GM12878 (cell line): ENCODE results near the gene DKK3. TPM values are rescaled to one million over a fixed set of nuclear protein-coding genes. Genes with fewer than 3 reads are reported as not detected.

Experiments used
- ATAC-seq: fragments of 200-7000 bp; cut with Tn5 transposase; 3 replicates; pipeline ENCODE4 v1.9.1; 2020; ENCODE audit warnings: mild to moderate bottlenecking, moderate library complexity
- BruUV-seq: library from RNA; stranded (reverse); fragments of 400-500 nt; replicated peaks from 2 replicates; lab custom pipeline; 2021; lab: Mats Ljungman, UMichigan
- CTCF ChIA-PET: fragments of 300-600 bp; sonication (Branson Sonifier 250); formaldehyde crosslinking; extraction: SDS; loops from one replicate; lab custom pipeline; 2021; ENCODE audit warnings: inconsistent platforms; lab: Yijun Ruan, JAX
- POLR2A ChIA-PET: fragments of 350-600 bp; formaldehyde crosslinking; extraction: SDS; loops from one replicate; lab custom pipeline; 2021; ENCODE audit warnings: inconsistent platforms; lab: Charles Lee
- RAD21 ChIA-PET: fragments of 300-600 bp; sonication (Branson Sonifier 250); formaldehyde crosslinking; loops from one replicate; lab custom pipeline; 2023; ENCODE audit warnings: antibody characterized with exemption; ENCODE audit not compliant: unreplicated experiment; lab: Charles Lee
- SMC1A ChIA-PET: fragments of 300-600 bp; sonication (Branson Sonifier 250); formaldehyde crosslinking; loops from one replicate; lab custom pipeline; 2023; ENCODE audit not compliant: unreplicated experiment, uncharacterized antibody; lab: Charles Lee
- DNase-seq: peaks from one replicate; pipeline ENCODE4 v3.0.0-alpha.2; 2011; ENCODE audit warnings: low read depth, low spot score
- FAIRE-seq: peaks from 3 replicates; lab custom pipeline; 2011; peaks lifted over from hg19 to GRCh38; lab: Jason Lieb, UNC
- H2AFZ ChIP-seq: 2 replicates; pipeline ENCODE4 v1.6.0; 2011; ENCODE audit warnings: low read depth, low read length, control low read depth; ENCODE audit not compliant: control insufficient read depth
- H3K27ac ChIP-seq: 2 replicates; pipeline ENCODE4 v1.5.1; 2011; ENCODE audit warnings: control low read depth; ENCODE audit not compliant: control insufficient read depth, insufficient read depth
- H3K27me3 ChIP-seq, 2 experiments: replicated peaks in 1 of 2; 2 replicates each; pipeline versions ENCODE4 v1.6.0 to v1.6.1; 2011; ENCODE audit warnings: low read length in 1 of 2; ENCODE audit not compliant: control insufficient read depth in 2 of 2, insufficient read depth in 2 of 2
- H3K36me3 ChIP-seq, 2 experiments: 2 replicates each; pipeline ENCODE4 v1.5.1; 2011; ENCODE audit warnings: low read length in 1 of 2; ENCODE audit not compliant: control insufficient read depth in 2 of 2, insufficient read depth in 2 of 2
- H3K4me1 ChIP-seq: 2 replicates; pipeline ENCODE4 v1.6.1; 2011; ENCODE audit warnings: mild to moderate bottlenecking, low read length, moderate library complexity, mixed read lengths; ENCODE audit not compliant: control insufficient read depth, insufficient read depth
- H3K4me2 ChIP-seq: 2 replicates; pipeline ENCODE4 v1.6.0; 2011; ENCODE audit warnings: control low read depth; ENCODE audit not compliant: control insufficient read depth, insufficient read depth
- H3K4me3 ChIP-seq: fragments of 200-600 bp; sonication (generic); 2 replicates; pipeline ENCODE4 v1.5.1; 2016
- H3K79me2 ChIP-seq: 2 replicates; pipeline ENCODE4 v1.6.0; 2011; ENCODE audit warnings: low read length; ENCODE audit not compliant: control insufficient read depth, insufficient read depth
- H3K9ac ChIP-seq: 2 replicates; pipeline ENCODE4 v1.8.0; 2011; ENCODE audit warnings: low read length, control low read depth, mixed read lengths; ENCODE audit not compliant: control insufficient read depth, insufficient read depth
- H3K9me3 ChIP-seq: replicated peaks from 3 replicates; pipeline ENCODE4 v1.5.1; 2011; ENCODE audit warnings: mild to moderate bottlenecking, low read length; ENCODE audit not compliant: control insufficient read depth, insufficient read depth
- H4K20me1 ChIP-seq: 2 replicates; pipeline ENCODE4 v1.6.0; 2011; ENCODE audit not compliant: control insufficient read depth, insufficient read depth
- BMI1 ChIP-seq: fragments of 450-650 bp; IDR thresholded peaks from 2 replicates; pipeline ENCODE4 v1.6.1; 2016; ENCODE audit warnings: mild to moderate bottlenecking, moderate library complexity, borderline replicate concordance
- E2F8 ChIP-seq: fragments of 450-650 bp; IDR thresholded peaks from 2 replicates; pipeline ENCODE4 v1.6.1; 2018; ENCODE audit warnings: mild to moderate bottlenecking, low read depth, moderate library complexity; ENCODE audit not compliant: partially characterized antibody
- ELK1 ChIP-seq: IDR thresholded peaks from 2 replicates; pipeline ENCODE4 v1.6.1; 2012; ENCODE audit warnings: low read depth, low read length, improper control_type of control experiment
- IRF5 ChIP-seq: fragments of 450-650 bp; IDR thresholded peaks from 2 replicates; pipeline ENCODE4 v1.6.1; 2017; ENCODE audit warnings: borderline replicate concordance
- MAX ChIP-seq: IDR thresholded peaks from 2 replicates; pipeline ENCODE4 v1.6.1; 2012; ENCODE audit warnings: low read depth, low read length, improper control_type of control experiment
- PAX8 ChIP-seq: fragments of 450-650 bp; IDR thresholded peaks from 2 replicates; pipeline ENCODE4 v1.6.1; 2017; ENCODE audit warnings: mild to moderate bottlenecking, moderate library complexity
- RCOR1 ChIP-seq: conservative IDR thresholded peaks from 2 replicates; pipeline ENCODE4 v1.6.1; 2012; ENCODE audit warnings: low read depth, low read length, improper control_type of control experiment
- RUNX3 ChIP-seq: IDR thresholded peaks from 2 replicates; pipeline ENCODE4 v1.6.1; 2012; ENCODE audit warnings: low read length, inconsistent platforms
- WGBS: methylation state at CpG from one replicate; pipeline ENCODE4 v1.1.6; 2016; ENCODE audit warnings: low lambda C conversion rate; ENCODE audit not compliant: insufficient replicate concordance, insufficient coverage; ENCODE audit errors: missing lambda C conversion rate; 5-methylcytosine and 5-hydroxymethylcytosine counted together
- in situ Hi-C: fragments of 300-500 bp; cut with MboI; formaldehyde crosslinking; loops from 9 replicates; pipeline ENCODE4 v1.14.3; 2018; ENCODE audit warnings: mixed read lengths
- intact Hi-C: fragments of 100-400 bp; cut with micrococcal nuclease; formaldehyde crosslinking; loops from one replicate; pipeline ENCODE4 v1.14.2; 2022; ENCODE audit not compliant: unreplicated experiment
- polyA plus RNA-seq, 11 experiments: library from polyadenylated mRNA; depleted of rRNA in 4 of 11; unstranded in 6 of 11; stranded (reverse) in 5 of 11; fragments of >200 nt; fragmentation: Nextera tagmentation in 4 of 11; fragmentation: Illumina TruSeq in 1 of 11; extraction: Ambion mirVana in 4 of 11; extraction: Trizol in 1 of 11; gene quantifications; 1 replicate in 1 of 11; 2 replicates in 10 of 11; pipeline versions ENCODE4 v1.2.1 to v1.2.3, GENCODE V29; 2011 to 2016; ENCODE audit warnings: inconsistent platforms in 2 of 11, missing spikeins in 2 of 11, low read depth in 1 of 11
- total RNA-seq, 4 experiments: library from RNA; depleted of rRNA in 3 of 4; stranded (reverse); fragments of >200 nt in 3 of 4; fragmentation: Illumina TruSeq in 1 of 4; extraction: Trizol in 1 of 4; gene quantifications; 2 replicates each; pipeline versions ENCODE4 v1.2.1 to v1.2.3, GENCODE V29; 2013 to 2021

DKK3 gene
- total and polyA plus RNA-seq, 10 of the 15 experiments (the other 5 are each of a cell fraction or from before 2014, with no cell fraction given): 0.07 to 0.16 (median 0.15) TPM; not detected in 7

GRCh38 chr11:11978792-11979487 lies 29.5 kb downstream of the DKK3 start (continued):
- no peak for TF ChIP-seq ELK1
- TF ChIP-seq MAX: no peak
- TF ChIP-seq, all 136 proteins: peak for 0

GRCh38 chr11:11978098-11978637 lies 30.3 kb downstream of the DKK3 start:
- 15% methylated on average over 4 of the region's 4 CpGs for WGBS
- no peak overlapping the region for H2AFZ ChIP-seq

More at GRCh38 chr11:11978098-11978637, 30.3 kb downstream of the DKK3 start:
- Histone ChIP-seq H3K36me3 (no peaks in the 10 kb centered on the region), H3K9me3 (no peaks in the 10 kb centered on the region), H4K20me1 (no peaks in the 10 kb centered on the region), H3K4me2 (no peak overlapping the region), H3K4me3 (no peak overlapping the region)
- no TSS peak for BruUV-seq
- ChIA-PET POLR2A (no interaction called here), RAD21 (no interaction called here)
- no peak for TF ChIP-seq BMI1
- no peak for TF ChIP-seq IRF5
- TF ChIP-seq RUNX3: no peak
- no peak for TF ChIP-seq PAX8
- no peak for TF ChIP-seq RCOR1
- TF ChIP-seq E2F8: no peak
- TF ChIP-seq, all 136 proteins: peak for 0
- intact Hi-C loops (no loop called here), in situ Hi-C loops (no loop called here)
- Histone ChIP-seq H3K27me3 (peaks cover 0 to 1% of the 10 kb centered on the region in 2 experiments; a peak in 1 of 4 replicates), H3K9ac (no peak overlapping the region), H3K79me2 (no peaks in the 10 kb centered on the region), H3K4me1 (no peaks in the 10 kb centered on the region), H3K27ac (no peak overlapping the region)
- ChIA-PET CTCF (interaction anchor here (1.5 kb wide), 1 partner anchor 46 kb away, joined by 3 read pairs; no protein-coding TSS in a partner anchor), SMC1A (no interaction called here)
- FAIRE-seq (no peak), ATAC-seq (no peak), DNase-seq (no peak)
